Left kidney (tissue), 2 donors: Measurements from ENCODE around the gene DNAJC9. TPM values are rescaled to one million over a fixed set of nuclear protein-coding genes. Genes with fewer than 3 reads are reported as not detected.

Source experiments
- DNase-seq: peaks from one replicate; pipeline ENCODE4 v3.0.0-alpha.2; 2013
- polyA plus RNA-seq: library from polyadenylated mRNA; unstranded; fragments of 120-200 nt; gene quantifications from one replicate; pipeline ENCODE4 v1.2.1, GENCODE V29; 2013; ENCODE audit not compliant: insufficient read length

The DNAJC9 gene
- polyA plus RNA-seq, 1 donor: 41.2 TPM

GRCh38 chr10:73244866-73245477, 2.1 kb downstream of the DNAJC9 start:
- no peak for DNase-seq

DNA sequence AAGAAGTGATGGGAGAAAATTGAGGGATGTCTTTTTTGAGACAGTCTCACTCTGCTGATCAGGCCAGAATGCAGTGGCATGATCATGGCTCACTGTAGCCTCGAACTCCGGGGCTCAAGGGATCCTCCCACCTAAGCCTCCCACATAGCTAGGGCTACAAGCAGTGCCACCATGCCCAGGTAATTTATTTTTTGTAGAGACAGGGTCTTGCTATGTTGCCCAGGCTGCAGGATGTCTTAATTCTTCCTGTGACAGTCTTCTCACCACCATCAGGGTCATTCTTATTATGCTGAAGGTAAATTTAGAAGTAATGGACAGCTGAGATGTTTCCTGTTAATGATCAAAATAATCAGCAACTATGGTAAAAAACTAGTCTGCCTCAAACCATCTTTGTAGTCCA, 7.1 kb downstream of the DNAJC9 start:
- DNase-seq: no peak

DNA sequence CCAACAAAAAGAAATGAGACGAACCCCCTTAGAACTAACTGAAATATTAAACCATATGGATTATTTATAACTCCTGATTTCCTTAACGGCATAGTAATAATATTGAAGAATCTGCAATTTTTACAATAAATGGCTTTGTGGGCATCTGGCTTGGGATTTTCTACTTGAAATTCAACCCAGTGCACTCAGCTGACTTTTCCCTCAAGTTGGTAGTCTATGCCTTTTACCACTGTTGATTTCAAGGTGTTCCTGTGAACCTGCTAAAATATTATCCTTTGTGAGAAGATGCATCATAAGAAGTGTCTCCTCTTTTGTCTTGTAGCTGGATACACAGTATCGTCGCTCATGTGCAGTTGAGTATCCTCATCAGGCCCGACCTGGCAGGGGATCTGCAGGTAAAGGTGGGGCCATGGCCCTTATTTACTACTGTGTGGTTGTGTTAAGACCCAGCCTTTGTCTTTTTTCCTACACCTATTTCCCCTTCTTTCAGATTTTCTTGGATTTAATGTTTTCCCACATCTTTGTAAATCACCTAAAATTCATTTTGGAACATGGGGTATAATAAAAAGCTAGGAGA, 8.0 kb downstream of the DNAJC9 start:
- DNase-seq: no peak

DNA sequence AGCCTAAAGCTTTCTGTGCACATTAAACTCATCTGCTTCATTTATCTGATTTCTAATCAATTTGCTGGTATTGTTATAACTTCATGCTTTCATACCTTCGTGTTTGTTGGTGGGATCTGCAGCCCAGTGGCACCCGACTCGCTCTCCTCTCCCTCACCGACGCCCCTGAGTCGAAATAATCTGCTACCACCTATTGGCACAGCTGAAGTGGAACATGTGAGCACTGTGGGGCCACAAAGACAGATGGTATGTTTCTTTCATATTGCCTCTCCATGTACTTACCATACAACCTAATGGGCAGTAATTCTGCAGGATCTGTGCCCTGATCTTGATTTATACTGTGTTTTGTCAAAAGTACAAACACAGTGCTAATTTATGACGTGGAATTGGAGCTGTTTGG, 12.4 kb downstream of the DNAJC9 start:
- no peak for DNase-seq

DNA sequence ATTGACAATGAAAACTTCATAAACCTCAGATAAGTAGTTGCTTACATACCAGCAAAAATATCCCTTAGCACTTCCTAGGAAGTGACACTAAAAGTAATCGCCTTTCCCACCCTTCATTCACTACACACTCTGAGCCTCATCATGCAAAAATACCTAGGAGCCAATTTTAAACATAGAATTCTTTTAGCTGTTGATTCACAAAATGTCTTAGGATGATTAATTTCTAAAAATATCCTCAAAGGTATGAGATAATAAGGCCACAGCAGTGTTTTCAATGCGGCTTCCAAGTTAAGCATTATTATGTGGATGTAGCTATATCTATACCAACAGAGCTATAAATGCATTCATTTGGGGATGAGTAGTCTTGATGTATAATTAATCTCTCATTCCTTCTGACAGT, 13.2 kb downstream of the DNAJC9 start:
- DNase-seq: no peak

GRCh38 chr10:73232887-73233286, 14.2 kb downstream of the DNAJC9 start:
- DNase-seq: no peak

- no peak for DNase-seq
Measured at GRCh38 chr10:73229567-73229966, 17.5 kb downstream of the DNAJC9 start.

GRCh38 chr10:73228247-73228646, 18.8 kb downstream of the DNAJC9 start:
- no peak for DNase-seq

DNA sequence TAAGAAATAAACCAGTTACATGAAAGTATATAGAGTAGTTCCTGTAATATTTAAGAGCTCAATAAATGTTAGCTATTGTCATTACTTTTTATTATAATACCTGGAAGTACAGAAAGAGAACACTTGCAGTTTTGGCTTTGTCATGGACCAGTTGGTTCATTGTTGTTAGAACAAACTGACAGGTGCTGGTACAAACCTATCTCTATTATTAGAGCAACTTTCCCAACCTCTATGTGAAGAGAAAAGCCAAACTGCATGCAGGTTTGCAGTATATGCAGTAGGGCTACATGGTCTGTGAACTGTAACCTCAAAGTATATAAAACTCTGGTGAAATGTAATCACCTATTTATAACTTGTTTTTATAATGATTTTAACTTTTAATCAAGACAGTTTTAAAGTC, 20.4 kb downstream of the DNAJC9 start:
- DNase-seq: no peak

- no peak for DNase-seq
Measured at GRCh38 chr10:73225518-73225917, 21.5 kb downstream of the DNAJC9 start.

- no peak for DNase-seq
Measured at GRCh38 chr10:73220989-73221388, 26.1 kb downstream of the DNAJC9 start.

DNA sequence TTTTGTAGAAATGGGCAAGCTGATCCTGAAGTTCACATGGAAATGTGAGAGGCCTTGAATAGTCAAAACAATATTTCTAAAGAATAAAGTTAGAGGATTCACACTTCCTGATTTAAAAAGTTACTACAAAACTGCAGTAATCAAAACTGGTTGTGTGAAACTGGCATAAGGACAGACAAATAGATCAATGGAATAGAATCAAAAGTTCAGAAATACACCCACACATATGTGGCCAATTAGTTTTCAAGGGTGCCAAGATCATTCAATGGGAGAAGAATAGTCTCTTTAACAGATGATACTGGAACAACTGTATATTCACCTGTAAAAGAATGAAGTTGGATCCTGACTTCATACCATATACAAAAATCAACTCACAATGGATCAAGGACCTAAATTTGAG, 27.7 kb downstream of the DNAJC9 start:
- DNase-seq: no peak

GRCh38 chr10:73218431-73219191, 28.4 kb downstream of the DNAJC9 start:
- no peak for DNase-seq

- no peak for DNase-seq
Measured at GRCh38 chr10:73217628-73218027, 29.4 kb downstream of the DNAJC9 start.

DNA sequence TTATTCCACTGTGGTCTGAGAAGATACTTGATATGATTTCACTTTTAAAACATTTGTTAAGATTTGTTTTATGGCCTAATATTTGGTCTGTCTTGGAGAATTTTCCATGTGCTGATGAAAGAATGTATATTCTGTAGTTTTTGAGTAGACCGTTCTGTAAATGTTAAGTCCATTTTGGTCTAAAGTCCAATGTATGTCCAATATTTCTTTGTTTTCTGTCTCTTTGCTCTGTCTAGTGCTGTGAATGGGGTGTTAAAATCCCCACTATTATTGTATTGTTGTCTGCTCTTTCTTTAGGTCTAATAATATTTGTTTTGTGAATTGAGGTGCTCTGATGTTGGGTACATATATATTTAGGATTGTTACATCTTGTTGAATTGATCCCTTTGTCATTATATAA, 31.3 kb downstream of the DNAJC9 start:
- no peak for DNase-seq

DNA sequence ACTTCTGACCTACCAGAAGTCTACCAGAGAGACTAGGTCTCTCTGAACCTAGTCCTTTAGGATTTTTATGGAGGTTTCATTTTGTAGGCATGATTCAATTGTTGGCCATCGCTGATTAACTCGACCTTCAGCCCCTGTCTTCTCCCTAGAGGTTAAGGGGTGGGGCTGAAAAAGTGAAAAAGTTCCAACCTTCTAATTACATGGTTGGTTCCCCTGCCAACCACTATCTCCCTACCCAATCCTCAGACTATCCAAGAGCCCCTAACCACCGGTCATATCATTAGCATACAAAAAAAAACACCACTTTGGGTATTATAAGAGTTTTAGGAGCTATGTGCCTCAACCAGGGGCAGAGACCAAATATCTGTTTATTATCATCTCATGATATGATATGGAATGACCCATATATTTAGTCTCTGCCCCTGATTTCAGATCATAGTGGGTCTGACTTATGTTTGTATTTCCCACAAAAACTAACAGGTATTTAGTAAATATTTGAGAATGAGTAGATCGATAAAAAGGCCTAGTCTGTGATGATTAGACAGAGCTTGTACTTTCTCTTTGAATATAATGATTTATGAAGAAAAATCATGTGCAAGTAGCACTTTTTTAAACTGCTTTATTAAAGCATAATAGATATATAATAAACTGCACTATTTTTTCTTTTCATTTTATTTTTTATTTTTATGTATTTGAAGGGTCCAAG, 35.8 kb downstream of the DNAJC9 start:
- DNase-seq: no peak

DNA sequence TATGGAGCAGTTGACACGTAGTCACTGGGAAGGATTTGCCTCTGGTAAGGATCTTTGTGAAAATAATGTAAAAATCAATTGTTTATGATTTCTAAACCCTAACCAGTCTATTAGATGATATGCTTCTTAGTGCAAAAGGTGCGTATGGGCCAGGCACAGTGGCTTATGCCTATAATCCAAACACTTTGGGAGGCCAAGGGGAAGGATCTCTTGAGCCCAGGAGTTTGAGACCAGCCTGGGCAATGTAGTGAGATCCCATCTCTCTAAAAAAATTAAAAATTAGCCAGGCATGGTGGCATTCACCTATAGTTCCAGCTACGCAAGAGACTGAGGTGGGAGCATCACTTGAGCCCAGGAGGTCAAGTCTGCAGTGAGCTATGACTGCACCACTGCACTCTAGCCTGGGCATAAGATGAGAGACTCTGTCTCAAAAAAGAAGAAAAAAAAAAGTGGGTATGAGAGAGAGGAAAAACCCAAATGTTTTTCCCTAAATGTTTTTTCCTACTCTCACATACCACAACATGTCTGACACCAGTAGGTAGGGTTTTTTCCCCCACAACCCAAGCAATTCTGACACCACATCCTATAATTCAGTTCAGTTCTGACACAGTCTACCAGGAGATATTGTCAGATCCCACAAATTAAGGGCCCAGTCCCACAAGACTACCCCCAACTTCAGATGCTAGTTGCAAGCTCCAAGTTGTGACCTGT, 36.5 kb downstream of the DNAJC9 start:
- DNase-seq: no peak

GRCh38 chr10:73209705-73210104, 37.4 kb downstream of the DNAJC9 start:
- DNase-seq: peak; percentile 7

- DNase-seq: no peak
Measured at GRCh38 chr10:73207883-73208282, 39.2 kb downstream of the DNAJC9 start.

- DNase-seq: no peak
Measured at GRCh38 chr10:73206385-73206784, 40.7 kb downstream of the DNAJC9 start.

DNA sequence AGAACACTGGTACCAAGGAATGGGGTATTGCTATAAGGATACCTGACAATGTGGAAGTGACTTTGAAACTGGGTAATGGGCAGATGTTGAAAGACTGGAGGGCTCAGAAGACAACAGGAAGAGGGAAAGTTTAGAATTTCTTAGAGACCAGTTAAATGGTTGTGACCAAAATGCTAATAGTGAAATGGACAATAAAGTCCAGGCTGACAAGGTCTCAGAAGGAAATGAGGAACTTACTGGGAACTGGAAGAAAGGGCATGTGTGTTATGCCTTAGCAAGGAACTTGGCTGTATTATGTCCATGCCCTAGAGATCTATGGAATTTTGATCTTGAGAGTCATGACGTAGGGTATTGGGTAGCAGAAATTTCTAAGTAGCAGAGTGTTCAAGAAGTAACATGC, 41.2 kb downstream of the DNAJC9 start:
- DNase-seq: no peak

GRCh38 chr10:73205081-73205480, 42.0 kb downstream of the DNAJC9 start:
- no peak for DNase-seq
